Measurements from ENCODE around the gene NDRG4. TPM values are rescaled to one million over a fixed set of nuclear protein-coding genes. Genes with fewer than 3 reads are reported as not detected.
A peak's percentile ranks its signal among the peaks of the same experiment; 100 is the strongest.

Gene NDRG4
- total and polyA plus RNA-seq, 2 donors (not counting 3 experiments of a cell fraction or from before 2014, with no cell fraction given) = 35.8 to 74.3 TPM

GRCh38 chr16:58464047-58464915 is 35.7 kb upstream of the NDRG4 start:
- H3K9ac ChIP-seq (replicated peaks; ENCODE audit: extremely low read depth, insufficient read depth, low read length) = peak overlapping the region; percentile 28
- no peak for TF ChIP-seq JUN (IDR thresholded peaks at IDR 0.05; ENCODE audit: borderline replicate concordance, insufficient read depth, insufficient read length, low read depth)
- no peak for TF ChIP-seq MYC (IDR thresholded peaks at IDR 0.05; ENCODE audit: low read depth, low read length)
- no peak for TF ChIP-seq MAX (IDR thresholded peaks at IDR 0.05; ENCODE audit: insufficient read depth, insufficient read length)
- TF ChIP-seq POLR2A (IDR thresholded peaks at IDR 0.05; ENCODE audit: low read depth, low read length) = no peak
- TF ChIP-seq POLR2AphosphoS5 (IDR thresholded peaks at IDR 0.05; ENCODE audit: insufficient read depth, low read depth, low read length) = no peak
- TF ChIP-seq EZH2 (IDR thresholded peaks at IDR 0.05; ENCODE audit: borderline replicate concordance, low read depth, low read length, severe bottlenecking) = peak; percentile 74
- ChIA-PET POLR2A (no interaction called here), CTCF (interaction anchor here (0.8 to 2.3 kb wide), 6 partner anchors 9 to 128 kb away, joined by 3 to 10 read pairs (median 4); no protein-coding TSS in a partner anchor)
- no TSS peak for BruUV-seq (replicated peaks)
- peak overlapping the region; percentile 55 to 75 (median 67) for H3K4me3 ChIP-seq (replicated peaks in 1 of 3; ENCODE audit: insufficient read depth in 1 of 3, low read depth in 1 of 3, low read length in 3 of 3)
- no peaks in the 10 kb centered on the region for H3K9me1 ChIP-seq (replicated peaks; ENCODE audit: control insufficient read depth, extremely low read depth, insufficient read depth, low read length)
- H3K36me3 ChIP-seq (ENCODE audit: control insufficient read depth in 2 of 2, extremely low read depth in 1 of 2, insufficient read depth in 2 of 2, low read length in 2 of 2) = no peaks in the 10 kb centered on the region
- no peaks in the 10 kb centered on the region for H4K20me1 ChIP-seq (replicated peaks; ENCODE audit: control insufficient read depth, extremely low read depth, insufficient read depth, low read length)
- DNase-seq (ENCODE audit: low read depth, low spot score) (no peak), FAIRE-seq (no peak)
- H3K9me3 ChIP-seq (replicated peaks; ENCODE audit: control insufficient read depth, insufficient read depth, low read length) = no peaks in the 10 kb centered on the region
- dilution Hi-C loops (cut with MboI; ENCODE audit: extremely low pct_ligation_motif_present, low sequenced_read_pairs) (no loop called here), intact Hi-C loops (cut with micrococcal nuclease) (no loop called here)
- peaks cover 10% of the 10 kb centered on the region for H3K4me1 ChIP-seq (ENCODE audit: control insufficient read depth, extremely low read depth, insufficient read depth, low read length)
- peak overlapping the region; percentile 74 for H2AFZ ChIP-seq (ENCODE audit: low read depth, low read length)
- no peaks in the 10 kb centered on the region for H3K79me2 ChIP-seq (ENCODE audit: control insufficient read depth, insufficient read depth, low read length)
- peaks cover 2 to 15% of the 10 kb centered on the region in 2 experiments for H3K27me3 ChIP-seq (ENCODE audit: control insufficient read depth in 2 of 2, insufficient read depth in 2 of 2, low read length in 2 of 2)
- peak overlapping the region; percentile 79 for H3K4me2 ChIP-seq (ENCODE audit: insufficient read depth, low read length)
- no peak overlapping the region for H3K27ac ChIP-seq (ENCODE audit: insufficient read depth, low read depth, low read length)

Data from endothelial cell of umbilical vein (primary cell).